Activated CD4-positive, CD25-positive, alpha-beta regulatory T cell (primary cell): Measurements from ENCODE around the gene CYGB.
A peak's percentile ranks its signal among the peaks of the same experiment; 100 is the strongest.
"Not testable (repeated sequence)": the region's sequence is repeated elsewhere in the genome, so short reads cannot be mapped to it uniquely, and the experiment has no call there.

Source experiments
- DNase-seq, 4 experiments: peaks; one replicate each; lab custom pipeline; 2025; lab: John Stamatoyannopoulos, UW

Gene CYGB

DNA sequence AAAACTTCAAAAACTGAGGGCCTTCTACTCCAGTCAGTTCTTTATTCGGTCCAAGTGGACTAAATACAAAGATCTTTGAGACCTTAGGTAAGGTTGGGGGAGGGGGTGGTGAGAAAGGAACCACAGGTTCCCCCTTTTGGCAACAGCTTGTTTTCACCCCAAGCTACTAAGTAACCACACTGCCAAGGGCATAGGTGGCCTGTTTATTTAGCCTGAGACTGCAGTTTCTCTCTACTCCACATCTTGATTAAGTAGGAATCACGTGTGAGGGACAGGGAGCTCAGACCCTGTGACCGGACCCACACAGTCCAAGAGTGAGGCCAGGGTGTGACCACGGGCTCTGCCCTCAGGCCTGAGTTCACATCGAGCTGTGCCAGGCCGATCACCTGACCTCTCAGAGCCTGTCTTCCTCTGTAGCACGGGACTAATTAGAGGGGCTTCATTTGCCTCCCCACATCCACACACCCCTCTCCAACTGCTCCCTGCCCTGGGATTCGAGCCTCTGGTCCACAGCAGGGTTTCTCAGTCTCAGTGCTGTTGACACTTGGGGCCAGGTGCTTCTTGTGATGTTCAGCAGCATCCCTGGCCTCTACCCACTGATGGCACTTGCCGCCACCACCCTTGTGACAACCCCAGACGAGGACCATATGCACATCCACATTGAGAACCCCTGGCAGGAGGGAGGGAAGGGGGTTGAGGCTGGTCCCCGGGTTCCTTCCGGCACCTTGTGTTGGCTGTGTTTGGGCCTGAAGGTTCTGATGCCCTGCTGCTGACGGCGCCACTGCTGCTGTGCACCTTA, 30.3 kb upstream of the CYGB start:
- DNase-seq: no peak

DNA sequence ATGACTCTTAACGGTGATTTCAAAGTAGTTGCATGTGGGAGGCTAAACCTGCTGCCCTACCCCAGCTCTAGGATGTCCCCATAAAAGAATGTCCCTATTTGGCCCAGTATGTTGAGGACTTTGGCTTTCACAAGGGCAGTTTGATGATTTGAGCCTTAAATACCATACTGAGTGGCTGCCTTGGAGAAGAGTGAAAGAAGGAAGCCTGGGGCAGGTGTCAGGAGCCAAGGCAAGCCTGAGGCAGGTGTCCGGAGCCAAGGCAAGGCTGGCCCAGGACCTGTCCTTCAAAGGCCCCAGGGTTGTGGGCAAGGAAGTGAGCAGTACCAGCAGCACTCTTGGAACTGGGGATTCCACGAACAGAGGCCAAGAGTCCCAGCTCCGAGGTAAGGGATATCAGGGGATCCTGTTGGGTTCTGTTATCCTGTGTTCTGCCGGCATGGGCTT, 29.5 kb upstream of the CYGB start:
- no peak for DNase-seq

DNA sequence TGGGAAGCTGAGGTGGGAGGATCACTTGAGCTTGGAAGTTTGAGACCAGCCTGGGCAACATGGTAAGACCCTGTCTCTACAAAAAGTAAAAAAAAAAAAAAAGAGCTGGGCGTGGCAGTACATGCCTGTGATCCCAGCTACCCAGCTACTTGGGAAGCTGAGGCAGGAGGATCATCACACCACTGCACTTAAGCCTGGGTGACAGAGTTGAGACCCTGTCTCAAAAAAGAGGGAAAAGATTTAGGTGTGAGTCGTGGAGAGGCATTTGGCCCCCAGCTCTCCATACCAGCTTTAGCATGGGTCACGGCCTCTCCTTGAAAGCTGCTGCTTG, 29.1 kb upstream of the CYGB start:
- DNase-seq: no peak

DNA sequence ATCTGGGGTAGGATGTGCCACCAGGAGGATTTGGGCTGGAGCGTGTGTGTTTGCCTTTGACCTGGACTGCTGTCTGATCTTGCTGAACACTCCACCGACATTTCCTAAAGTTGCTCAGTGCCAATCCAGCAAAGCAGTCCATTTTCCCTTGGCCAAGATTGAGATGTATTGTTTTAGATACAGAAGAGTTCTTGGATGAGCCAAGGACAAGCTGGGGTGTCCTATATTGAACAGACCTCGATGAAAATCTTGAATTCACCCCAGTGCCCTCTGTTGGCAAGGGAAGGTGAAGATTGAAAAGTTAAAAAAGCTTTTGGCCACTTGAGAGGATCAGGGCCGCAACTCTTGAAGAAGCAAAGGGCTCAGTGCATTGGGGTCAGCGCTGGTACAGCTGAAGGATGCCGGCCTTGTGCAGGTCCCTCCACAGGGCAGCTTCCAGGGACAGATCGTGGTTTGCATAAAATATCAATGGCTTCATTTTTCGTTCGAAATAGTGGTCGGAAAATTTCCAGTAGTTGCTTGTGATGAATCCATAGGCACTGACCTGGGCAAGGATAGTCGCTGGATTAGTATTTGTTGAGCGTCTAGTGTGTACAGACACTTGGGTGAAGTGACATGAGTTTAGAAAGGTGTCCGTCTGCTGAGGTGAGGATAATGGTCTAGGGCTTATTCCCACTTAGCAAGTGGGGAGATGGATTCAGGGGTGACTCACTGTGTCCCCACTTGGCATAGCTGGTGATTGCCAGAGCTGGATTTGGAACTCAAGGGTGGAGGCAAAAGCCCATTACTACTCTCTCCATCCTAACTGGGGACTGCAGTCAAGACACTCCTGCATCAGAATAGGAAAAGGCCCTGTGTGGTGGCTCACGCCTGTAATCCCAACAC, 28.5 kb upstream of the CYGB start:
- no peak for DNase-seq

DNA sequence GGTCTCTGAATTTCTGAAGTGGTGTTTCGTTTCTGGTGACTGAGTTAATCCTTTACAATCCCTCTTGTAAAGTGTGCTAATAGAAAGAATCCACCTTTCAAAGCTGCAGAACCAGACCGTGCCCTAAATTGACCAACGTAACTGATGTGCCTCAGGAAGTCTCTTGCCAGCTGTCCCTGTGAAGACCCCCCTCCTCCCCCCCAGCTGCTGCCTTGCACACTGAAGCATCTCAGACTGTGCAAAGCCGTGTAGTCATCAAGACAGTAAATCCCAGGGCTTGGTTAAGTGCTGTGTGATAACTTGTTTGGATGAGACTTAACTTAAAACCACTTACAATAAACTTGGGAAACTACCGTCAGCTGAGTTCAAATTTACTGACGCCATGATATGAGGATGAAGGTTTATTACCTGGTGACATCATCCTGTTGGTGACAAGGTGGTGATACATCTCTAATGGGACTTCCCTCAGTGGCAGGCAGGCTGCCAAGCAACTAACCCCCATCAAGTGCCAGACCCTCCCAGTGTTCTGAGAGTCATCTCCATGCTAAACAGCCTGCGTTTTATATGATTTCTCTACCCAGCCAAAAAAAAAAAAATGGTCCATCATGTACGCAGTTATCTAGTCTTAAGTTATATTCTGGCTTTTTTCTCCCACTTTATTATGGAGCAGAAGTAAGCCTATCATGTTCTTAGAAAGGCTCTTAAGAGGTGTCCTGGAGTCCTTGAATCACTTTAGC, 27.6 kb upstream of the CYGB start:
- not testable (repeated sequence) for DNase-seq

- DNase-seq: not testable (repeated sequence)
These were observed 25.9 kb upstream of the CYGB start for GRCh38 chr17:76563359-76563758.

- no peak for DNase-seq
These were observed 25.2 kb upstream of the CYGB start for GRCh38 chr17:76562734-76563148.

GRCh38 chr17:76561799-76562268, 24.3 kb upstream of the CYGB start:
- no peak for DNase-seq

DNA sequence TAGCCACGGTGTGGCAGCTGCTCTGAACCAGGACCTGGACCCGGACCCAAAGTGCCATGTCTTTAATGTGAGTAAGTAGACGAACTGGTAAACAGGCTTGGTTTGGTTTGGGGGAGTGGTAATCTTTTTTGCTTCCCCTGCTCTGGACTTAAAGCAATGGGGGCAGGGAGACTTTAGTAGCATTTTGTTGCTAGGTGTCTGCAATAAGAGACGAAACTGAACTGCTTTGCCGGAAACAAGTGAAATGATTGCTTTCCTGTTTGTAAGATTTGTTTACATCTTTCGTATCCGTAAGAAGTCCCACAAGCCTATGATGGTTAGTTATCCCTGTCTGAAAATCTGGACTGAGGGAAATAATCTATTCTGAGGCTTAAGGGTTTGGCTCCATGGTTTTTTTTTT, 23.8 kb upstream of the CYGB start:
- no peak for DNase-seq

GRCh38 chr17:76560877-76561221, 23.3 kb upstream of the CYGB start:
- DNase-seq: no peak

GRCh38 chr17:76560036-76560876, 22.7 kb upstream of the CYGB start:
- no peak for DNase-seq

- not testable (repeated sequence) for DNase-seq
These were observed 22.0 kb upstream of the CYGB start for GRCh38 chr17:76559460-76559859.

DNA sequence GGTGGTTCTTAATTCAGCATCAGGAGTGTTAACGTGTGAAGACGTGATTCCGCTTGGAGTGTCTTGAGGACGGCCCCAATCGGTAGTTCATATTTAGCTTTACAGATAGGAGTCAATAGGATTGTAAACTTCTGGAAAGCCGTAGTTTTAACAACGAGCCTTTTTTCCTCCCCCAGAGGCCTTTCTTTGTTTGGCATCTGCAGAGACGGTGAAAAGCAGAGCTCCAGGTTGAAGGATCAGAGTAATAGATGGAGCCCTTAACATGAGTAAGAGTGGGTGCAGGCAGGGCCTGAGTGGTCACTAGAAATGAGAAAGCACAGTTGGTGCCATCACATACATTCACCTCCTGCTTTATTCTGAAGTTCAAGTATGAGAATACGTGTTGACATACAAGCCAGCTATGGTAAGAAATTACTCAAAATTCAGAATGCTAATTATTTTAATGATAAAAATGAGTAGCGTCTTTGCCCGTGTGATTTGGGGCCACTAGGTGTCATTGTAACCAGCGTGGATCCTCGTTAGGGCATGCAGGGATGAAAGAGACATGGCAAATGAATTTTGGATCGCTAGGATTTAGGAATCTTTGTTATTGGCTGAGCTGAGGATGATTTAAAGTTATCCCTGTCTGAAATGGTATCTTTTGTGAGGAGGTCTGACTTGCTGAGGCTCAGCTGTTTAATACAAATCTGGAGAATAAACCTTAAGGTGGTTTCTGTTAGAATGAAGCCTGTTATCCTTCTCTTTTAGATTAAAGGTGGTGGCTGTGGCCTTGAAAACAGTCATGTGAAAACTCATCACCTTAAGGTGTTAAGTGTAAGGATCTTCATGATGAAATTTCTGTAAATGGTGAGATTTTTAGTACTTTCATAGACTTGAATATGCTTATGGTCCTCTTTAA, 20.9 kb upstream of the CYGB start:
- no peak for DNase-seq

GRCh38 chr17:76557368-76558197, 20.1 kb upstream of the CYGB start:
- DNase-seq: peak; percentile 83 to 86 (median 84)

DNA sequence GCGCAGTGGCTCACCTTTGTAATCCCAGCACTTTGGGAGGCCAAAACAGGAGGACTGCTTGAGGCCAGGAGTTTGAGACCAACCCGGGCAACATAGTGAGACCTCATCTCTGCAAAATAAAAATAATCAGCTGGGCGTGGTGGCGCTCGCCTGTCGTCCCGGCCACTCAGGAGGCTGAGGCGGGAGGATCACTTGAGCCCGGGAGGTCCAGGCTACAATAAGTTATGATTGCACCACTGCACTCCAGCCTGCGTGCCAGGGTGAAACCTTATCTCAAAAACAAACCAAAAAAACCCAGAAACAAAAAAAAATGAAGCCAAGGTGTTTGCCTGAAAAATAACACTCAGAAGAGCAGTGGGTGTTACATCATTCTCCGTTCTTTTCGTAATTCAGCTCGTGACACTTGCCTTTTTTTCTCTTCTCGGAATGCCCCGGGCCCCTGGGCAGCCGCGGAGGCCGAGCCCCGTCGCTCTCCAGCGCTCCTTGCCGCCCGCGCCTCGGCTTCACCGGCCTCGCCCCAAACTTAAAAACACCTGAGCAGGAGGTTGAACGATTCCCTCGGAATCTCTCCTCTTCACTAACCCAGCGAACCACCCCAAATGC, 19.4 kb upstream of the CYGB start:
- no peak for DNase-seq

- no peak for DNase-seq
These were observed 16.6 kb upstream of the CYGB start for GRCh38 chr17:76554131-76554530.

DNA sequence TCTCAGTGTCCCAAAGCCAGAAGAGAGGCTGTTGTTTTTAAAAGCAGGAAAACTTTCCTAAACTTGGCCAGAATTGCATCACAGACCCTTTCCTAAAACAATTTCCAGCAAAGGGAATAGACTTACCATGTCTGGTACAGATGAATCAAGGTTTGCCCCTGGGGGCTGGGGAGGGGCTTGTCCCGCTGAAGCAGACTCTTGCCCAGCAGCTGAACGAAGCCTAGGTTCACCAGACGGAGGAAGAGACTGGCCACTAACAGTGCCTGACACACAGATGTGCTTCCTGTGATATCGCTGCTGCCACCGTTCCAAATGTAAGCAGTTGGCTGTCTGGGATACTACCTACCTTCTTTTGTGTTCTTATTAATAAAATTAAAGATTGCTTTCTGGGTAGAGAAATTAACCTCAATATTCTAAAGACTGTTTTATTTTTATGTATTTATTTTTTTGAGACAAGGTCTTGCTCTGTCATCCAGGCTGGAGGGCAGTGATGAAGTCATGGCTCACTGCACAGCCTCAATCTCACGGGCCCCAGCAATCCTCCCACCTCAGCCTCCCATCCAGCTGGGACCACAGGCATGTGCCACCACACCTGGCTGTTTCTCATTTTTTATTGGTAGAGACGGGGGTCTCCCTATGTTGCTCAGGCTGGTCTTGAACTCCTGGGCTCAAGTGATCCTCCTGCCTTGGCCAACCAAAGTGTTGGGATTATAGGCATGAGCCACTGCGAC, 15.8 kb upstream of the CYGB start:
- no peak for DNase-seq

GRCh38 chr17:76551685-76552084, 14.2 kb upstream of the CYGB start:
- DNase-seq: no peak
